ENCODE results near the gene SLC5A8.

Gene SLC5A8

GRCh38 chr12:101209319-101210302 is at the start of gene SLC5A8:
TSS of gene SLC5A8 (minus strand) at chr12:101210238. CDS start at chr12:101209848, 390 bp downstream.
- no peak for DNase-seq (ENCODE audit: low read depth)

GRCh38 chr12:101257357-101257756 is 47.3 kb upstream of the SLC5A8 start:
- no peak for DNase-seq (ENCODE audit: low read depth)

- DNase-seq (ENCODE audit: low read depth): no peak
Observed at GRCh38 chr12:101256266-101256665, 46.2 kb upstream of the SLC5A8 start.

- DNase-seq (ENCODE audit: low read depth): no peak
Observed at GRCh38 chr12:101243616-101244015, 33.6 kb upstream of the SLC5A8 start.

GRCh38 chr12:101243074-101243473 is 33.0 kb upstream of the SLC5A8 start:
- no peak for DNase-seq (ENCODE audit: low read depth)

- DNase-seq (ENCODE audit: low read depth): no peak
Observed at GRCh38 chr12:101238800-101239329, 28.8 kb upstream of the SLC5A8 start.

GRCh38 chr12:101238306-101238705 is 28.3 kb upstream of the SLC5A8 start:
- DNase-seq (ENCODE audit: low read depth): no peak

GRCh38 chr12:101235686-101236085 is 25.6 kb upstream of the SLC5A8 start:
- no peak for DNase-seq (ENCODE audit: low read depth)

- DNase-seq (ENCODE audit: low read depth): no peak
Observed at GRCh38 chr12:101231636-101232035, 21.6 kb upstream of the SLC5A8 start.

GRCh38 chr12:101230547-101230946 is 20.5 kb upstream of the SLC5A8 start:
- DNase-seq (ENCODE audit: low read depth): no peak

GRCh38 chr12:101229841-101230241 is 19.8 kb upstream of the SLC5A8 start:
- no peak for DNase-seq (ENCODE audit: low read depth)

- no peak for DNase-seq (ENCODE audit: low read depth)
Observed at GRCh38 chr12:101221301-101221700, 11.3 kb upstream of the SLC5A8 start.

- DNase-seq (ENCODE audit: low read depth): no peak
Observed at GRCh38 chr12:101216810-101217209, 6.8 kb upstream of the SLC5A8 start.

GRCh38 chr12:101207086-101207780 is 2.8 kb downstream of the SLC5A8 start:
- DNase-seq (ENCODE audit: low read depth): no peak

- DNase-seq (ENCODE audit: low read depth): no peak
Observed at GRCh38 chr12:101204602-101205304, 5.3 kb downstream of the SLC5A8 start.

- DNase-seq (ENCODE audit: low read depth): no peak
Observed at GRCh38 chr12:101200824-101201223, 9.2 kb downstream of the SLC5A8 start.

GRCh38 chr12:101200145-101200544 is 9.9 kb downstream of the SLC5A8 start:
- DNase-seq (ENCODE audit: low read depth): no peak

- no peak for DNase-seq (ENCODE audit: low read depth)
Observed at GRCh38 chr12:101186291-101186690, 23.7 kb downstream of the SLC5A8 start.

GRCh38 chr12:101181776-101182175 is 28.3 kb downstream of the SLC5A8 start:
- no peak for DNase-seq (ENCODE audit: low read depth)

- DNase-seq (ENCODE audit: low read depth): no peak
Observed at GRCh38 chr12:101174541-101174940, 35.5 kb downstream of the SLC5A8 start.

GRCh38 chr12:101173197-101173749 is 36.8 kb downstream of the SLC5A8 start:
- DNase-seq (ENCODE audit: low read depth): no peak

- no peak for DNase-seq (ENCODE audit: low read depth)
Observed at GRCh38 chr12:101172316-101172715, 37.7 kb downstream of the SLC5A8 start.

Data from activated T-helper 9 cell treated with anti-CD3 and anti-CD28 coated beads, Interleukin-2, amount 50 U/mL, for 16 hours (primary cell).